Measurements from ENCODE around the gene FADS6.

The FADS6 gene

GRCh38 chr17:74875155-74875976 lies 18.1 kb downstream of the FADS6 start:
- Histone ChIP-seq H3K9me3 (replicated peaks; ENCODE audit: insufficient read depth, low read length) (no peaks in the 10 kb centered on the region), H3K36me3 (replicated peaks; ENCODE audit: insufficient read depth, low read length) (no peaks in the 10 kb centered on the region), H3K4me1 (ENCODE audit: low read length) (peaks cover 24% of the 10 kb centered on the region; the same call in 1 of the 2 replicates), H3K27me3 (replicated peaks; ENCODE audit: insufficient read depth, low read length) (peaks cover 35% of the 10 kb centered on the region), H3F3A (ENCODE audit: insufficient read depth, low read length) (0 out of 2 replicates have a peak, but pooled peaks cover 4% of the 10 kb centered on the region), H3K9me2 (replicated peaks; ENCODE audit: insufficient read depth, low read length) (no peaks in the 10 kb centered on the region), H4K20me1 (ENCODE audit: insufficient read depth, low read length) (no peaks in the 10 kb centered on the region), H2AFZ (ENCODE audit: low read length) (peak overlapping the region; percentile 28; the same call in 1 of the 2 replicates), H3K27ac (ENCODE audit: low read length) (no peak overlapping the region), H3K4me2 (ENCODE audit: low read depth, low read length) (0 out of 2 replicates have a peak overlapping the region, but pooled peaks have one; percentile 1), H3K79me2 (ENCODE audit: low read length) (no peaks in the 10 kb centered on the region), H3K4me3 (ENCODE audit: low read length) (no peak overlapping the region), H3K9ac (ENCODE audit: low read length) (no peak overlapping the region)
- TF ChIP-seq CTCF (IDR thresholded peaks at IDR 0.05; ENCODE audit: low read length) (no peak), EZH2 (optimal IDR thresholded peaks at IDR 0.05; ENCODE audit: low read depth, low read length) (no peak), EZH2phosphoT487 (IDR thresholded peaks at IDR 0.05; ENCODE audit: low read length) (no peak)
- DNase-seq, result no peak

- no peak overlapping the region for H3K27ac ChIP-seq (ENCODE audit: low read length)
- H3K27me3 ChIP-seq (replicated peaks; ENCODE audit: insufficient read depth, low read length), result peaks cover 27% of the 10 kb centered on the region
- H2AFZ ChIP-seq (ENCODE audit: low read length), result no peak overlapping the region
Measured at GRCh38 chr17:74874615-74875037, 18.8 kb downstream of the FADS6 start.

GRCh38 chr17:74873874-74874614 lies 19.4 kb downstream of the FADS6 start:
- H3K9me3 ChIP-seq (replicated peaks; ENCODE audit: insufficient read depth, low read length), result no peaks in the 10 kb centered on the region
- peak overlapping the region; percentile 51 for H2AFZ ChIP-seq (ENCODE audit: low read length)
- peaks cover 24% of the 10 kb centered on the region; the same call in 1 of the 2 replicates for H3K4me1 ChIP-seq (ENCODE audit: low read length)
- H3K9me2 ChIP-seq (replicated peaks; ENCODE audit: insufficient read depth, low read length), result no peaks in the 10 kb centered on the region
- no peak for TF ChIP-seq EZH2phosphoT487 (IDR thresholded peaks at IDR 0.05; ENCODE audit: low read length)
- peak overlapping the region; percentile 86 for H3K9ac ChIP-seq (ENCODE audit: low read length)
- H3K36me3 ChIP-seq (replicated peaks; ENCODE audit: insufficient read depth, low read length), result no peaks in the 10 kb centered on the region
- H3K79me2 ChIP-seq (ENCODE audit: low read length), result no peaks in the 10 kb centered on the region
- DNase-seq, result no peak
- H3K27ac ChIP-seq (ENCODE audit: low read length), result peak overlapping the region; percentile 56; the same call in 1 of the 2 replicates
- H3K4me3 ChIP-seq (ENCODE audit: low read length), result peak overlapping the region; percentile 87
- H3K27me3 ChIP-seq (replicated peaks; ENCODE audit: insufficient read depth, low read length), result peaks cover 22% of the 10 kb centered on the region
- H3K4me2 ChIP-seq (ENCODE audit: low read depth, low read length), result peak overlapping the region; percentile 84
- H3F3A ChIP-seq (ENCODE audit: insufficient read depth, low read length), result 0 out of 2 replicates have a peak, but pooled peaks cover 4% of the 10 kb centered on the region
- no peaks in the 10 kb centered on the region for H4K20me1 ChIP-seq (ENCODE audit: insufficient read depth, low read length)

More at GRCh38 chr17:74874615-74875037, 18.8 kb downstream of the FADS6 start:
- no peaks in the 10 kb centered on the region for H3K36me3 ChIP-seq (replicated peaks; ENCODE audit: insufficient read depth, low read length)
- H3K4me2 ChIP-seq (ENCODE audit: low read depth, low read length), result no peak overlapping the region
- H3K79me2 ChIP-seq (ENCODE audit: low read length), result no peaks in the 10 kb centered on the region
- no peaks in the 10 kb centered on the region for H4K20me1 ChIP-seq (ENCODE audit: insufficient read depth, low read length)
- H3K4me3 ChIP-seq (ENCODE audit: low read length), result no peak overlapping the region
- H3F3A ChIP-seq (ENCODE audit: insufficient read depth, low read length), result 0 out of 2 replicates have a peak, but pooled peaks cover 4% of the 10 kb centered on the region
- H3K9me3 ChIP-seq (replicated peaks; ENCODE audit: insufficient read depth, low read length), result no peaks in the 10 kb centered on the region
- TF ChIP-seq EZH2 (optimal IDR thresholded peaks at IDR 0.05; ENCODE audit: low read depth, low read length) (no peak), EZH2phosphoT487 (IDR thresholded peaks at IDR 0.05; ENCODE audit: low read length) (no peak), CTCF (IDR thresholded peaks at IDR 0.05; ENCODE audit: low read length) (no peak)
- no peaks in the 10 kb centered on the region for H3K9me2 ChIP-seq (replicated peaks; ENCODE audit: insufficient read depth, low read length)
- no peak for DNase-seq
- H3K9ac ChIP-seq (ENCODE audit: low read length), result no peak overlapping the region
- H3K4me1 ChIP-seq (ENCODE audit: low read length), result peaks cover 24% of the 10 kb centered on the region; the same call in 1 of the 2 replicates
